ENCODE data around the gene CCNB1IP1. TPM values are rescaled to one million over a fixed set of nuclear protein-coding genes. Genes with fewer than 3 reads are reported as not detected.

CCNB1IP1 gene
- total and polyA plus RNA-seq, 2 of the 4 experiments (the other 2 are of a cell fraction): 27.5 to 34.6 TPM

DNA sequence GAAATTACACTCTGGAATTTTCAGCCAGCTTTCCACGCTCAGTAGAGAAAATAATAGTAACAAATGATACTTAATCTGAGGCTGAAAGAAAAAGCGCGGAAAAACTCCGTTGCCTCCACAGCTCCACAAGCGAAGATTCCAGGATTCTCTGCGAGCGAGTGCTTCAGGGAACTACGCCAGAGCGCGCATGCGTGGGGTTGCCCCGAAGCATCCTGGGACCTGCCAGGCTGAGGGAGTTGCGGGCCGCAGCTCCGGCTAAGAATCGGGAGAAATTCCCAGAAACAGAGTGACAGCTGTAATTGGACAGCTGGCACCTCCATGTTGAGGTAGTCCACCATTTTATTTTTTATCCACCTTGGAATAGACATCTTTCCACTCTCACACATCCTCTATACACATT is 15.4 kb downstream of the CCNB1IP1 start:
- no TSS peak for BruUV-seq (replicated peaks)
- H3K27me3 ChIP-seq (ENCODE audit: control insufficient read depth, insufficient read depth, low read length): no peaks in the 10 kb centered on the region
- H3K9me3 ChIP-seq (ENCODE audit: control insufficient read depth, insufficient read depth, low read length): no peaks in the 10 kb centered on the region
- H3K27ac ChIP-seq (ENCODE audit: insufficient read depth, low read length): no peak overlapping the region
- H4K5ac ChIP-seq (ENCODE audit: low read depth, low read length): no peak overlapping the region
- no peak overlapping the region for H3K18ac ChIP-seq (ENCODE audit: low read depth, low read length)
- H3K36me3 ChIP-seq (ENCODE audit: control insufficient read depth, insufficient read depth, low read length): peaks cover 35% of the 10 kb centered on the region
- H3K4ac ChIP-seq (ENCODE audit: low read depth, low read length): no peak overlapping the region
- no peak for DNase-seq
- TF ChIP-seq SMC3 (IDR thresholded peaks at IDR 0.05; ENCODE audit: low read depth, low read length) (no peak), CHD1 (IDR thresholded peaks at IDR 0.05; ENCODE audit: low read depth, low read length) (no peak), NFE2L2 (IDR thresholded peaks at IDR 0.05; ENCODE audit: low read depth, low read length) (no peak), RCOR1 (IDR thresholded peaks at IDR 0.05; ENCODE audit: insufficient replicate concordance, low read length) (no peak), MAFK (IDR thresholded peaks at IDR 0.05; ENCODE audit: low read depth, low read length) (no peak), CEBPB (IDR thresholded peaks at IDR 0.05; ENCODE audit: low read depth, low read length) (no peak), BHLHE40 (IDR thresholded peaks at IDR 0.05; ENCODE audit: low read depth, low read length) (no peak), RFX5 (IDR thresholded peaks at IDR 0.05; ENCODE audit: low read depth, low read length) (no peak), MXI1 (IDR thresholded peaks at IDR 0.05; ENCODE audit: borderline replicate concordance, low read depth, low read length) (no peak), RAD21 (IDR thresholded peaks at IDR 0.05; ENCODE audit: low read length) (no peak), POLR2A (IDR thresholded peaks at IDR 0.05; ENCODE audit: low read depth, low read length) (no peak), MAZ (IDR thresholded peaks at IDR 0.05; ENCODE audit: borderline replicate concordance, low read depth, low read length) (no peak), FOS (IDR thresholded peaks at IDR 0.05; ENCODE audit: low read depth, low read length) (no peak)
- TF ChIP-seq, protein P1, sequence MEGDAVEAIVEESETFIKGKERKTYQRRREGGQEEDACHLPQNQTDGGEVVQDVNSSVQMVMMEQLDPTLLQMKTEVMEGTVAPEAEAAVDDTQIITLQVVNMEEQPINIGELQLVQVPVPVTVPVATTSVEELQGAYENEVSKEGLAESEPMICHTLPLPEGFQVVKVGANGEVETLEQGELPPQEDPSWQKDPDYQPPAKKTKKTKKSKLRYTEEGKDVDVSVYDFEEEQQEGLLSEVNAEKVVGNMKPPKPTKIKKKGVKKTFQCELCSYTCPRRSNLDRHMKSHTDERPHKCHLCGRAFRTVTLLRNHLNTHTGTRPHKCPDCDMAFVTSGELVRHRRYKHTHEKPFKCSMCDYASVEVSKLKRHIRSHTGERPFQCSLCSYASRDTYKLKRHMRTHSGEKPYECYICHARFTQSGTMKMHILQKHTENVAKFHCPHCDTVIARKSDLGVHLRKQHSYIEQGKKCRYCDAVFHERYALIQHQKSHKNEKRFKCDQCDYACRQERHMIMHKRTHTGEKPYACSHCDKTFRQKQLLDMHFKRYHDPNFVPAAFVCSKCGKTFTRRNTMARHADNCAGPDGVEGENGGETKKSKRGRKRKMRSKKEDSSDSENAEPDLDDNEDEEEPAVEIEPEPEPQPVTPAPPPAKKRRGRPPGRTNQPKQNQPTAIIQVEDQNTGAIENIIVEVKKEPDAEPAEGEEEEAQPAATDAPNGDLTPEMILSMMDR (conservative IDR thresholded peaks at IDR 0.05; ENCODE audit: low read depth, low read length): no peak
- TF ChIP-seq, protein P2, sequence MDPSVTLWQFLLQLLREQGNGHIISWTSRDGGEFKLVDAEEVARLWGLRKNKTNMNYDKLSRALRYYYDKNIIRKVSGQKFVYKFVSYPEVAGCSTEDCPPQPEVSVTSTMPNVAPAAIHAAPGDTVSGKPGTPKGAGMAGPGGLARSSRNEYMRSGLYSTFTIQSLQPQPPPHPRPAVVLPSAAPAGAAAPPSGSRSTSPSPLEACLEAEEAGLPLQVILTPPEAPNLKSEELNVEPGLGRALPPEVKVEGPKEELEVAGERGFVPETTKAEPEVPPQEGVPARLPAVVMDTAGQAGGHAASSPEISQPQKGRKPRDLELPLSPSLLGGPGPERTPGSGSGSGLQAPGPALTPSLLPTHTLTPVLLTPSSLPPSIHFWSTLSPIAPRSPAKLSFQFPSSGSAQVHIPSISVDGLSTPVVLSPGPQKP (IDR thresholded peaks at IDR 0.05; ENCODE audit: borderline replicate concordance, low read depth, low read length): no peak
- TF ChIP-seq, protein P3, sequence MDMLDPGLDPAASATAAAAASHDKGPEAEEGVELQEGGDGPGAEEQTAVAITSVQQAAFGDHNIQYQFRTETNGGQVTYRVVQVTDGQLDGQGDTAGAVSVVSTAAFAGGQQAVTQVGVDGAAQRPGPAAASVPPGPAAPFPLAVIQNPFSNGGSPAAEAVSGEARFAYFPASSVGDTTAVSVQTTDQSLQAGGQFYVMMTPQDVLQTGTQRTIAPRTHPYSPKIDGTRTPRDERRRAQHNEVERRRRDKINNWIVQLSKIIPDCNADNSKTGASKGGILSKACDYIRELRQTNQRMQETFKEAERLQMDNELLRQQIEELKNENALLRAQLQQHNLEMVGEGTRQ (IDR thresholded peaks at IDR 0.05; ENCODE audit: low read depth, low read length): no peak
- H2AK5ac ChIP-seq (ENCODE audit: low read depth, low read length): no peak overlapping the region
- no peak overlapping the region for H2BK5ac ChIP-seq (ENCODE audit: low read depth, low read length, poor library complexity, severe bottlenecking)
- no peak overlapping the region for H2BK15ac ChIP-seq (ENCODE audit: low read depth, low read length)
- CTCF ChIA-PET: interaction anchor here (0.7 to 1.4 kb wide), 2 partner anchors 10 to 13 kb away, joined by 4 read pairs; no protein-coding TSS in a partner anchor
- no peaks in the 10 kb centered on the region; the same call in 1 of the 2 replicates for H4K20me1 ChIP-seq (ENCODE audit: insufficient read depth, low read length)
- H4K8ac ChIP-seq (ENCODE audit: low read depth in 2 of 2, low read length in 2 of 2): no peak overlapping the region
- ATAC-seq (ENCODE audit: low read depth): no peak
- H3K9me1 ChIP-seq (ENCODE audit: insufficient read depth, low read length): no peaks in the 10 kb centered on the region
- H3K79me1 ChIP-seq (ENCODE audit: low read depth in 1 of 2, low read length in 2 of 2): peaks cover 6% of the 10 kb centered on the region in 2 experiments; a peak in 1 of 4 replicates
- no peak overlapping the region for H3K14ac ChIP-seq (replicated peaks; ENCODE audit: low read depth, low read length)
- H4K91ac ChIP-seq (ENCODE audit: insufficient read depth, low read depth, low read length): no peak overlapping the region
- POLR2A ChIA-PET (ENCODE audit: unreplicated experiment): no interaction called here
- 100% methylated on average over 10 of the region's 16 CpGs; no CpG with 5 or more reads in 1 of the 2 experiments for WGBS, 2 experiments (ENCODE audit: extremely low coverage in 2 of 2, insufficient read length in 1 of 2)
- no peak overlapping the region for H3K56ac ChIP-seq (ENCODE audit: extremely low read depth, insufficient read depth, low read length)
- peak overlapping the region; percentile 61 for H2AK9ac ChIP-seq (replicated peaks; ENCODE audit: low read depth, low read length, poor library complexity)
- H3K4me3 ChIP-seq (ENCODE audit: insufficient read depth, low read depth, low read length): no peak overlapping the region
- in situ Hi-C loops (cut with MboI; ENCODE audit: low sequenced_read_pairs) (no loop called here), intact Hi-C loops (cut with micrococcal nuclease) (loop anchor here (10.0 kb wide), 1 partner anchor 77 kb away; no protein-coding TSS in a partner anchor), dilution Hi-C loops (cut with HindIII; ENCODE audit: low sequenced_read_pairs, unreplicated experiment) (no loop called here)
- no peak overlapping the region for H3K4me2 ChIP-seq (ENCODE audit: low read depth, low read length)
- no peak overlapping the region for H3K23ac ChIP-seq (ENCODE audit: low read depth, low read length)
- H3K9ac ChIP-seq (ENCODE audit: low read depth, low read length): no peak overlapping the region
- H2BK20ac ChIP-seq (ENCODE audit: low read depth, low read length): no peak overlapping the region
- H2AFZ ChIP-seq (replicated peaks; ENCODE audit: low read length, poor library complexity): no peak overlapping the region
- no peak overlapping the region for H2BK120ac ChIP-seq (ENCODE audit: low read depth, low read length)
- H3K4me1 ChIP-seq (ENCODE audit: control insufficient read depth, insufficient read depth, low read length): no peaks in the 10 kb centered on the region

Measured in IMR-90 (cell line).